Mucosa of gallbladder (tissue), 1 donor: Measurements from ENCODE around the gene CHKB. TPM values are rescaled to one million over a fixed set of nuclear protein-coding genes. Genes with fewer than 3 reads are reported as not detected.
"Not testable (repeated sequence)": the region's sequence is repeated elsewhere in the genome, so short reads cannot be mapped to it uniquely, and the experiment has no call there.

Source experiments
- DNase-seq: peaks from one replicate; pipeline ENCODE4 v3.0.0-alpha.2; 2020; ENCODE audit warnings: low spot score
- total RNA-seq: library from RNA; stranded (reverse); gene quantifications from one replicate; pipeline ENCODE4 v1.2.1, GENCODE V29; 2021
- donor health status: DM: no; HTN: no; CAD: no.

Gene CHKB
- total RNA-seq, 1 donor from 2014 or later: 106 TPM

GRCh38 chr22:50548921-50549790 lies 33.5 kb downstream of the CHKB start:
- no peak for DNase-seq

DNA sequence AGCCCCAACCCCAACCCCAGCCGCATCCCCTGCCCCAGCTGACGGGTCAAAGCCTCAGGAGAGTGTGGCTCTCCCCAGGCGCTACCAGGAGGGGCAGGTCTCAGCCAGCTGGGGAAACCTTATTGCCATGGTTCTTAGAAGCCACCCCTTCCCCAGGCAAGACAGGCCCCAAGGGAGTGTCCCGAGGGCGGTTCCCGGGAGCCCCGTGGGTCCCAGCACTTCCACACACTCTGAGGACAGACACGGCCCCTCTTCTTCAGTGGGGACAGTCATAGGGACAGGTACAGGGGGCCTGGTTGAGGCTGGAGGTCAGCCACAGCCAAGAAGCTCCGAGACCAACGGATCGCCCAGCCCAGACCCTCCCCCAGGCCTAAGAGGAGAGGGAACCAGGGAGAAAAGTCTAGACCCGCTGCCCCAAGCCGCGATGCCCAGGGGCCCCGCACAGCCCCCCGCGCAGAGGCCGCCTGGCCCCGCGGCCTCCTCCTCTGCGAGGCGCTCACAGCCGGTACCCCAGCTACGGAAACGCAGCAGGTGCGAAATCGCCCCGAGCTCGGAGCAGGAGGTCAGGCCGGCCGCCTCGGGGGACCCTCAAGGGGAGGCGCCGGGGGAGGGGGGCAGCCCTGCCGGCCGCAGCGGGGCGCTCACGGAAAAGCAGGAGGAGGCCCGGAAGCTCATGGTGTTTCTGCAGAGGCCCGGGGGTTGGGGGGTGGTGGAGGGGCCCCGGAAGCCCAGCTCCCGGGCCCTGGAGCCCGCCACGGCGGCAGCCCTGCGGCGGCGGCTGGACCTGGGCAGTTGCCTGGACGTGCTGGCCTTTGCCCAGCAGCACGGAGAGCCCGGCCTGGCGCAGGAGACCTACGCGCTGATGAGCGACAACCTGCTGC lies 34.4 kb downstream of the CHKB start:
- no peak for DNase-seq

DNA sequence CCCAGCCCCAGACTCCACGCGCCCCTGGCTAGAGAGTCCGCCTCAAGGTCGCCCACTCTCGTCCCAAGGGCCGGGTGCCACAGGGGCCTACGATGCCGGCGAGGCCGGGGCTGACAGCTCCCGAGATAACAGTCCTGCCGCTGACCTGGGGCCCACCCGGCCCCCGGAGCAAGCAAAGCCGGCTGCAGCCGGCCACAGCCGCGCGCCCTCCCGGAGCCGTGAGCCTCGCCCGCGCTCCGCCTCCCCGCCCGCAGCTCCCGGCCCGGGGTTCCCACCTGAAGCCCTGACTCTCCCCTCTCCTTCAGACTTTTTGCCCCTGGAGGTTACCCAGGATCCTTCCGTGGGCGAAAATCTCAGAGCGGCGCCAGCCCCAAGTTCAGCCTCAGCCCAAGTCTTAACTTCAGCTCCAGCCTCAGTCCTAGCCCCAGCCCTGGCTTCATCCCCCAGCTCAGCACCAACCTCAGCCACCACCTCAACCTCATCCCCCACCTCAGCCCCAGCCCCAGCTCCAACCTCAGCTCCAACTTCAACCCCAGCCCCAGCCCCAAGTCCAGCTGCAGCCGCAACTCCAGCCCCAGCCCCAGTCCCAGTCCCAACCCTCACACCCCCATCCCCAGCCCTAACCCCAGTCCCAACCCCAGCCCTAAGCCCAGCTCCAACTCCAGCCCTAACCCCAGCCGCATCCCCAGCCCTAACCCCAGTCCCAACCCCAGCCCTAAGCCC lies 35.2 kb downstream of the CHKB start:
- no peak for DNase-seq

DNA sequence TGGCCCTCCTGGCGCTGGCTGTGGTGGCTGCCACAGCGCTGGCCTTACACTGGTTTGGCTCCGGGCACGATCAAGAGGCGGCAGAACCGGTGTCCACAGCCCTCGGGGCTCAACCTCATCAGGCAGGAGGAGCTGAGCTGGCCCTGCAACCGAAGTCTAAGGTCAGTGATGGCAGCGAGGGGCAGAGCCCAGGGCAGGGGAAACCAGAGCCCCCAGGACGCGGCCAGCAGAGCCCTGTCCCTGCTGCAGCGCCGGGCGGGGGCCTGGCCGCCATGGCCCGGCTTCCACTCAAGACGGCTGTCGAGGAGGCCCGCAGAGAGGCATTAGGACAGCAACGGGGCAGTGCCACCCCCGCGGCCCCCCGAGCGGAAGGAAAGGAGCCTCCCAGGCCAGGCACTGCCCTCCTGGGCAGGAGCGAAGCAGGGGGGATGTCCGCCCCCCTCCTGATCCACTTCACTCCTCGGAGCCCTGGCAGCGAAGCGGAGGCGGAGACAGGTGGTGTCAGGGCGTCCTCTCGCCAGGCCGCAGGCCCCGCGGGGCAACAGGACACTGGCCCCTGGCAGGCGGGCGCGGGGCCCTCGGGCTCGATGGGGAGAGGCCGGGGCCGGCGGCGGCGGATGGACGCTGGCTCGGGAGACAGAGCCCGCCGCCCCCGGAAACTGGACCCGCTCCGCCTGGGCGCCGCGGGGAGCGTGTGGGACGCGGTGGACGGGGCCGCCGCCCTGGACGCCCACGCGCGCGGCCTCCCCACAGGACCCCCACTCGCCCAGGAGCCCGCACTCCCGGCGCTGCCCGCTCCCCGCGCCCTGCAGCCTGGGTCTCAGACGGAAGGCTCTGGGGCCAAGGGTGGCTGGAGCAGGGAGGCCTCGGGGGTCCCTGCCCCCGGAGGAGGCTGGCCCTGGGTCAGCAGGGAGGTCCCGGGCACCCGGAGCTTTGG lies 36.1 kb downstream of the CHKB start:
- no peak for DNase-seq

DNA sequence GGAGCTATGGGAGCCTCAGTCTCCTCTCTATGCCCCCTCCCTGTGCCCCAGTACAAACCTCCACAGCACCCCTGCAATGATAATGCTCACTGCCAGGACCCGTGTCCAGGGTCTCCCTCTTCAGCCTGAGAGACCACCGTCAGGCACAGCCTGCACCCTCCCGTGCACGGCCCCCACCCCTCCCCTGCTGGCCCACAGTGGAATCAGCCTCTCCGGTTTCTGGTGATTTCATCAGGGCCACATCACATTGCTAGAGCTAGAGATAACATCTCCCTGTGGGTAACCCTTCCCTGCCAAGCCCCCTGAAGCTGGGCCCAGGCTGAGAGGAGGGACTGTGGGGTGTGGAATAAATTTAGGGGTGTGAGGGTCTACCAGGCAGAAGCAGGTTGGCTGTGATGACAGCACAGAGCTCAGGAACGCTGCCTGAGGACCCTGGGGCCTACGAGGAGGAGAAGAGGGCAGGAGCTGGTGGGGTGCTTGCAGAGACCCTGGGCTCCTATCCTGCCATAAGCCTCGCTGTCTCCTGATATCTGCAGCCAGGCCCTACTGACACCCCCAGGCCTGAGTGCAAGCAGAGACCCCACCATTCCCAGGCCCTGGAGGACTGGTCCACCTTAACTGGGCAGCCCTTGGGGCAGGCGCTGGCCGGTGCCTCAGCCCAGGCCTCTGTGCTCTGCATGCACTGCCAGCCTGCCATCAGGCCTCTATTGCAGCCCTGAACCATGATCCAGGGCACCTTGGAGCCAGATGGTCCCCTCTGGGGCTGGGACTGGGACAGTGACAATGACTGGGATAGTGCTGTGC lies 36.9 kb downstream of the CHKB start, which contains the start of gene KLHDC7B:
Gene KLHDC7B (plus strand): TSS at position 378 of the 804 bp plus-strand sequence. CDS start 345 bp downstream, at position 723.
- DNase-seq: no peak

GRCh38 chr22:50544746-50545253 lies 37.8 kb downstream of the CHKB start:
- no peak for DNase-seq

GRCh38 chr22:50544078-50544745 lies 38.4 kb downstream of the CHKB start:
- DNase-seq: peak; percentile 75

DNA sequence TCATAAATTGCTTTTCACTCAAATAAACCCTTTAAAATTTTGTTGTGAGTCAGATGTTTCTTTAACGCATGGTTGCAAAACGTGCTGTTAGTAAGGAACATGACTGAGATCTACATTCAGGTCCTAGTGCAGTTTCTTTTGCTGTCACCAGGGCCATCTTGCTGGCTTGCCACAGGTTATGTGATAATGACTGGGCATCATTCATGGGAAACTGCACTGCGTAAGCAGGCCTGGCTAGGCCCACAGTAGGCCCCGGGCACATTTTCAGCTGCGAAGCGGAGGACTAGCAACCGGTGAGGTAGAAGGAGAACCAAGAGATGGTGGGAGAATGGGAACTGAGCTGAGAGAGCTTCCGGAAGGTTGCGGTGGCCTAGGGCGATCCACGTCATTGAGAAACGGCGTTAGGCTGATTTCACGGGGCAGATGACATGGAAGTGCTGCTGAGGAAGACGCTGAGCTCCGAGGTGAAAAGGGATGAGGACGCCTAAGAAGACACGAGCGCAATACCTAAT lies 40.2 kb downstream of the CHKB start:
- DNase-seq: no peak

DNA sequence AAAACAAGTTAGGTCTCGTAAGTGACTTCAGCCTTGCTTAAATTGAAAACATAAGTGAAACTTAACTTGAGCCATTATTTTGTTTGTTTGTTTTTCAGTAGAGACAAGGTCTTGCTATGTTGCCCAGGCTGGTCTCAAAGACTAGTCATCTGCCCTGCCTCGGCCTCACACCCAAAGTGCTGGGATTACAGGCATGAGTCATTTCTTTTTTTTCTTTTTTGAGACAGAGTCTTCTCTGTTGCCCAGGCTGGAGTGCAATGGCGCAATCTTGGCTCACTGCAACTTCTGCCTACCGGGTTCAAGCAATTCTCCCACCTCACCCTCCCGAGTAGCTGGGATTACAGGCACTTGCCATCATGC lies 41.0 kb downstream of the CHKB start:
- DNase-seq: not testable (repeated sequence)

DNA sequence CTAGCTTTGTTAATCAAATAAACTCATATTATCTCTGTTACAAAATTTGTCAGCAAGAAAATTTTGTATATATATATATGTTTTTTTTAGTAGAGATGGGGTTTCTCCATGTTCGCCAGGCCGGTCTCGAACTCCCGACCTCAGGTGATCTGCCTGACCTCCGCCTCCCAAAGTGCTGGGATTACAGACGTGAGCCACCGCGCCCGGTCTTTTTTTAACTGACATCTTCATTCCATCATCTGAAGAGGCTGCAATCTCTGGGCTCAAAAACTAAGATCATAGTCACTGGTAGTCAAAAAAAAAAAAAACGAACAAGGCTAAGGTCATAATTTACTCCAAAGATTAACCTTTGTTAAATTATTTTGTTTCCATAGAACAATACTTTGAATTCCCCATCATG lies 42.3 kb downstream of the CHKB start:
- DNase-seq: no peak

DNA sequence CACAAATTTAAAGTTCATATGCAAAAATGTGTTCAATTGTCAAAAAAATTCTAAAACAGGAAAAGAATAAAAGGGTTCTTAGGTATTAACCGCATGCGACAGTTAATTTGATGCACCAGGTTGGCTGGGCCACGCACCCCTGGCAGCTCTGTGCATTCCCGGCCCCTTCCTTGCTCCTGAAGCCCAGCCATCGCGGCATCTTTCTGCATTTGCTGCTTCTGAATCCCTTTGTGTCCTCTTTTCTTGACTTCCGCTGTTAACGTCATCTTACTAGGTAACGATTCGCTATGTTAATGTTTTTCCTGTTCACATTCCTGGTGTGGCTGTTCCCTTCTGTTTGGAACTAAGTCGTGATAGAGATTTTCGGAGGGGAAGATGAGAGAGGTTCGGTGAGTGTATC lies 44.9 kb downstream of the CHKB start:
- DNase-seq: no peak

- DNase-seq: no peak
Observed at GRCh38 chr22:50536226-50536625, 46.4 kb downstream of the CHKB start.

DNA sequence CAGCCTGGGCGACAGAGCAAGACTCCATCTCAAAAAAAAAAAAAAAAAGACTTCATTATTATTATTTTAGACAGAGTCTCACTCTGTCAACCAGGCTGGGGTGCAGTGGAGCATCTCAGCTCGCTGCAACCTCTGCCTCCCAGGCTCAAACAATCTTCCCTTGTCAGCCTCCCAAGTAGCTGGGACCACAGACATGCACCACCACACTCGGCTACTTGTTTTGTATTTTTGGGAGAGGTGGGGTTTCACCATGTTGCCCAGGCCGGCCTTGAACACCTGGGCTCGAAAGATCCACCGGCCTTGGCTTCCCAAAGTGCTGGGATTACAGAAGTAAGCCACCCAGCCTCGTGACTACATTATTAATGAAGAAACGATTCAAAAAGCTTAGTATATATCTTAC lies 47.5 kb downstream of the CHKB start:
- no peak for DNase-seq

- peak; percentile 57 for DNase-seq
Observed at GRCh38 chr22:50533856-50534711, 48.6 kb downstream of the CHKB start.

DNA sequence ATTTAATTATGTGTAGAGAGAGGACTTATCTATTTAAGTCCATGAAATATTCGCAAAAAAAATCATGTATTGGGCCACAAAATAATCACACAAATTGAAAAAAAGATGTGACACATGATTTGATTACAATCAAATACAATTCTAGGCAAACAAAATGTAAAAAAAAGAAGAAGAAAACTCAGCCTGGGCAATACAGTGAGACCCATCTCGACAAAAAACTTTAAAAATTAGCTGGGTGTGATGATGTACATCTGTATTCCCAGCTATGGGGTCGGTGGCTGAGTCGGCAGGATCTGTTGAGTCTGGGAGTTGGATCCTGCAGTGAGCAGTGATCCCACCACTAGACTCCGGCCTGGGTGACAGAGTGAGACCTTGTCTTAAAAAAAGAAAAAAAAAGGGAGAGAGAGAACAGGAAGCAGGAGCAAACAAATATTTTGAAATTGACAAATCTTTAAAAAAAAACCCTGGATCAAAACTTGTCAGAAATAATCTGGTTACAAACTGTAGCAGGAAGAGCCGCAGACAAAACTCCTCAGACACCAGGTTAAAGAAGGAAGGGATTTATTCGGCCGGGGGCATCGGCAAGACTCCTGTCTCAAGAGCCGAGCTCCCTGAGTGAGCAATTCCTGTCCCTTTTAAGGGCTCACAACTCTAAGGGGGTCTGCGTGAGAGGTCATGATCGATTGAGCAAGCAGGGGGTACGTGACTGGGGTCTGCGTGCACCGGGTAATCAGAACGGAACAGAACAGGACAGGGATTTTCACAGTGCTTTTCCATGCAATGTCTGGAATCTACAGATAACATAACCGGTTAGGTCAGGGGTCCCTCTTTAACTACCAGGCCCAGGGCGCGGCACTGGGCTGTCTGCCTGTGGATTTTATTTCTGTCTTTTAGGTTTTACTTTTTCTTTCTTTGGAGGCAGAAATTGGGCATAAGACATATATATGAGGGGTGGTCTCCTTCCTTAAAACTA lies 49.5 kb downstream of the CHKB start:
- DNase-seq: no peak

- DNase-seq: peak; percentile 77
Observed at GRCh38 chr22:50531962-50532674, 50.5 kb downstream of the CHKB start.
